Measurements from ENCODE around the gene NOD2. TPM values are rescaled to one million over a fixed set of nuclear protein-coding genes. Genes with fewer than 3 reads are reported as not detected.

NOD2 gene
- total and polyA plus RNA-seq, 12 donors = 0.13 to 4.9 (median 0.48) TPM

DNA sequence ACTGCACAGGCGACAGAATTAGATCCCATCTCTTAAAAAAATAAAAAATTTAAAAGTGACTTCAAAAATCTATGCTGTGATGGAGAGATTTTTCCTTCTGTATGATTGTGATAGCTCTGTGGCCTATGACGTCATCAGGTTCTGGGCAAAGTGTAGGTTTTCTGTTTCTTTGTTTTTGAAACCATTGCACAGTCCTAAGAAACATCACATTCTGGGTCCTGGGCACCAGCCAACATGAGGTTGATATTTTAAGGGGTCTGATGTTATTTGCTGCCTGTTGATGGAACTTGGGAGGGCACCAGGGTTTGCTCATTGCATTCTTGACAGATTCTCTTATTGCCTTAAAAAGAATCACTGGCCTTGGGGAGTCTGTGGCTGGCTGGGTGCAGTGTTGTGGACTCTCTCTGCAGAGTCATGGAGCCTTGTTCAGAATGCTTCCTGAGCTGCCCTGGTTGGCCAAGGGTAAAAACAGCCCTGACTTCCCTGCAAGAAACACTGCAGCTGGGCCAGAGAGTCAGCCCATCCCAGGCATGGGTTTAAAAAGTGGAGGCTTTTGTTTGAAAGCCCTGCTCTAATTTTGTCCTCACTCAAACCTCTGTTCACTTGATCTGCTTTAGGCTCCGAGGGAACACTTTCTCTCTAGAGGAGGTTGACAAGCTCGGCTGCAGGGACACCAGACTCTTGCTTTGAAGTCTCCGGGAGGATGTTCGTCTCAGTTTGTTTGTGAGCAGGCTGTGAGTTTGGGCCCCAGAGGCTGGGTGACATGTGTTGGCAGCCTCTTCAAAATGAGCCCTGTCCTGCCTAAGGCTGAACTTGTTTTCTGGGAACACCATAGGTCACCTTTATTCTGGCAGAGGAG is 38.0 kb downstream of the NOD2 start:
- no peaks in the 10 kb centered on the region for H3K9me3 ChIP-seq
- ATAC-seq = no peak
- no peaks in the 10 kb centered on the region for H3K27me3 ChIP-seq
- no peak overlapping the region for H3K4me3 ChIP-seq
- no peak for DNase-seq
- H3K36me3 ChIP-seq = peaks cover 0 to 63% (median 0%) of the 10 kb centered on the region in 9 donors
- TF ChIP-seq, protein P1, sequence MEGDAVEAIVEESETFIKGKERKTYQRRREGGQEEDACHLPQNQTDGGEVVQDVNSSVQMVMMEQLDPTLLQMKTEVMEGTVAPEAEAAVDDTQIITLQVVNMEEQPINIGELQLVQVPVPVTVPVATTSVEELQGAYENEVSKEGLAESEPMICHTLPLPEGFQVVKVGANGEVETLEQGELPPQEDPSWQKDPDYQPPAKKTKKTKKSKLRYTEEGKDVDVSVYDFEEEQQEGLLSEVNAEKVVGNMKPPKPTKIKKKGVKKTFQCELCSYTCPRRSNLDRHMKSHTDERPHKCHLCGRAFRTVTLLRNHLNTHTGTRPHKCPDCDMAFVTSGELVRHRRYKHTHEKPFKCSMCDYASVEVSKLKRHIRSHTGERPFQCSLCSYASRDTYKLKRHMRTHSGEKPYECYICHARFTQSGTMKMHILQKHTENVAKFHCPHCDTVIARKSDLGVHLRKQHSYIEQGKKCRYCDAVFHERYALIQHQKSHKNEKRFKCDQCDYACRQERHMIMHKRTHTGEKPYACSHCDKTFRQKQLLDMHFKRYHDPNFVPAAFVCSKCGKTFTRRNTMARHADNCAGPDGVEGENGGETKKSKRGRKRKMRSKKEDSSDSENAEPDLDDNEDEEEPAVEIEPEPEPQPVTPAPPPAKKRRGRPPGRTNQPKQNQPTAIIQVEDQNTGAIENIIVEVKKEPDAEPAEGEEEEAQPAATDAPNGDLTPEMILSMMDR (IDR thresholded peaks at IDR 0.05) = no peak
- intact Hi-C loops (cut with DNase I) = no loop called here
- WGBS, 2 donors = 70 to 78% methylated on average over 6 of the region's 6 CpGs
- H3K4me1 ChIP-seq = peaks cover 0 to 5% (median 0%) of the 10 kb centered on the region in 9 donors
- no peak overlapping the region for H3K27ac ChIP-seq

- DNase-seq = no peak
- ATAC-seq = peak in 1 of 8 donors; percentile 11
- Histone ChIP-seq H3K9me3 (no peaks in the 10 kb centered on the region), H3K27me3 (no peaks in the 10 kb centered on the region), H3K4me3 (no peak overlapping the region), H3K27ac (no peak overlapping the region), H3K36me3 (peaks cover 0 to 54% (median 0%) of the 10 kb centered on the region in 9 donors), H3K4me1 (peaks cover 0 to 5% (median 0%) of the 10 kb centered on the region in 9 donors)
- TF ChIP-seq, protein P1 (IDR thresholded peaks at IDR 0.05) = no peak
- WGBS, 2 donors = 79 to 81% methylated on average over 10 of the region's 10 CpGs
- intact Hi-C loops (cut with DNase I) = no loop called here
Observed at GRCh38 chr16:50731989-50732832, 38.8 kb downstream of the NOD2 start.

GRCh38 chr16:50733468-50733867 is 40.1 kb downstream of the NOD2 start:
- Histone ChIP-seq H3K36me3 (peaks cover 0 to 44% (median 0%) of the 10 kb centered on the region in 9 donors), H3K4me1 (peaks cover 0 to 5% (median 0%) of the 10 kb centered on the region in 9 donors), H3K4me3 (no peak overlapping the region), H3K27ac (no peak overlapping the region), H3K9me3 (no peaks in the 10 kb centered on the region), H3K27me3 (no peaks in the 10 kb centered on the region)
- intact Hi-C loops (cut with DNase I) = no loop called here
- ATAC-seq (no peak), DNase-seq (no peak)
- 94 to 96% methylated on average over 7 of the region's 7 CpGs for WGBS, 2 donors
- TF ChIP-seq, protein P1 (IDR thresholded peaks at IDR 0.05) = no peak

GRCh38 chr16:50735629-50736122 is 42.3 kb downstream of the NOD2 start:
- no peaks in the 10 kb centered on the region for H3K9me3 ChIP-seq
- H3K27ac ChIP-seq = no peak overlapping the region
- WGBS, 2 donors = 68% methylated on average over 7 of the region's 7 CpGs
- peaks cover 0 to 8% (median 0%) of the 10 kb centered on the region in 9 donors for H3K4me1 ChIP-seq
- H3K27me3 ChIP-seq = no peaks in the 10 kb centered on the region
- TF ChIP-seq, protein P1 (IDR thresholded peaks at IDR 0.05) = no peak
- H3K4me3 ChIP-seq = no peak overlapping the region
- DNase-seq (no peak), ATAC-seq (no peak)
- peaks cover 0 to 24% (median 0%) of the 10 kb centered on the region in 9 donors for H3K36me3 ChIP-seq
- intact Hi-C loops (cut with DNase I) = no loop called here

Data from heart right ventricle (tissue), 16 donors.